CD4-positive, alpha-beta T cell (primary cell): ENCODE data around the gene ERFE. TPM values are rescaled to one million over a fixed set of nuclear protein-coding genes. Genes with fewer than 3 reads are reported as not detected.

Experiments used
- ATAC-seq: fragments of 200-7000 bp; cut with Tn5 transposase; one replicate; pipeline ENCODE4 v1.10.0; 2022; ENCODE audit warnings: mild to moderate bottlenecking; ENCODE audit not compliant: poor library complexity
- CTCF ChIA-PET: fragments of 350-600 bp; sonication (Branson Sonifier 250); formaldehyde crosslinking; loops from one replicate; lab custom pipeline; 2021; ENCODE audit warnings: antibody characterized with exemption, inconsistent platforms; lab: Charles Lee
- POLR2A ChIA-PET: fragments of 350-600 bp; sonication (Branson Sonifier 250); formaldehyde crosslinking; loops from one replicate; lab custom pipeline; 2021; ENCODE audit warnings: antibody characterized with exemption, inconsistent platforms; lab: Charles Lee
- DNase-seq, 14 experiments: peaks; one replicate each; pipeline ENCODE4 v3.0.0-alpha.2; 2013 to 2020; ENCODE audit warnings: mixed read lengths in 2 of 14
- H3K27ac ChIP-seq, 2 donors: one replicate each; pipeline versions ENCODE4 v1.5.1 to v1.7.0; 2013; ENCODE audit warnings: low read length in 2 of 2, low read depth in 1 of 2, mild to moderate bottlenecking in 1 of 2
- H3K27me3 ChIP-seq, 2 experiments: 1 replicate in 1 of 2; 2 replicates in 1 of 2; pipeline versions ENCODE4 v1.6.1 to v1.7.0; 2013; ENCODE audit warnings: low read length in 2 of 2, control low read depth in 1 of 2, mild to moderate bottlenecking in 1 of 2, moderate library complexity in 1 of 2; ENCODE audit not compliant: insufficient read depth in 2 of 2, control insufficient read depth in 1 of 2
- H3K36me3 ChIP-seq: one replicate; pipeline ENCODE4 v1.6.1; 2013; ENCODE audit warnings: low read length, control low read depth; ENCODE audit not compliant: insufficient read depth
- H3K4me1 ChIP-seq: one replicate; pipeline ENCODE4 v1.6.1; 2013; ENCODE audit warnings: low read length, control low read depth; ENCODE audit not compliant: insufficient read depth
- H3K4me3 ChIP-seq: one replicate; pipeline ENCODE4 v1.5.1; 2013; ENCODE audit warnings: mild to moderate bottlenecking, low read length, moderate library complexity
- H3K9me3 ChIP-seq, 2 experiments: 1 replicate in 1 of 2; 2 replicates in 1 of 2; pipeline versions ENCODE4 v1.6.1 to v1.7.0; 2013; ENCODE audit warnings: low read length in 2 of 2, mild to moderate bottlenecking in 2 of 2, control low read depth in 1 of 2, moderate library complexity in 1 of 2; ENCODE audit not compliant: control insufficient read depth in 1 of 2, insufficient read depth in 1 of 2
- H3K27ac Mint-ChIP-seq: one replicate; pipeline ENCODE4 v1.8.0; 2020; ENCODE audit warnings: mixed read lengths
- H3K27me3 Mint-ChIP-seq: one replicate; pipeline ENCODE4 v1.8.0; 2021; ENCODE audit warnings: mixed read lengths
- H3K36me3 Mint-ChIP-seq: one replicate; pipeline ENCODE4 v1.8.0; 2021; ENCODE audit warnings: low read depth, mixed read lengths
- H3K4me1 Mint-ChIP-seq: one replicate; pipeline ENCODE4 v1.8.0; 2021; ENCODE audit warnings: low read depth, mixed read lengths
- H3K4me3 Mint-ChIP-seq: one replicate; pipeline ENCODE4 v1.8.0; 2020; ENCODE audit warnings: mild to moderate bottlenecking, mixed read lengths
- H3K9me3 Mint-ChIP-seq: one replicate; pipeline ENCODE4 v1.8.0; 2020; ENCODE audit warnings: mixed read lengths
- intact Hi-C, 2 experiments: fragments of 100-400 bp; cut with DNase I in 1 of 2; cut with micrococcal nuclease in 1 of 2; formaldehyde crosslinking; loops; one replicate each; pipeline versions ENCODE4 v1.15.1 to v1.9.0; 2023 to 2025; cut with DNase I, micrococcal nuclease
- polyA plus RNA-seq, 2 donors: library from polyadenylated mRNA; unstranded; fragments of 120-200 nt; gene quantifications; one replicate each; pipeline ENCODE4 v1.2.1, GENCODE V29; 2013
- total RNA-seq, 174 experiments: library from RNA in 2 of 174; stranded (reverse) in 2 of 174; gene quantifications; one replicate each; pipeline ENCODE4 v1.2.3 and lab custom pipeline; 2021 to 2026
- TF ChIP-seq, protein P1 (sequence below): fragments of 200-600 bp; IDR thresholded peaks from one replicate; pipeline ENCODE4 v1.8.0; 2022; ENCODE audit warnings: antibody characterized with exemption, mild to moderate bottlenecking

The ERFE gene, protein sequence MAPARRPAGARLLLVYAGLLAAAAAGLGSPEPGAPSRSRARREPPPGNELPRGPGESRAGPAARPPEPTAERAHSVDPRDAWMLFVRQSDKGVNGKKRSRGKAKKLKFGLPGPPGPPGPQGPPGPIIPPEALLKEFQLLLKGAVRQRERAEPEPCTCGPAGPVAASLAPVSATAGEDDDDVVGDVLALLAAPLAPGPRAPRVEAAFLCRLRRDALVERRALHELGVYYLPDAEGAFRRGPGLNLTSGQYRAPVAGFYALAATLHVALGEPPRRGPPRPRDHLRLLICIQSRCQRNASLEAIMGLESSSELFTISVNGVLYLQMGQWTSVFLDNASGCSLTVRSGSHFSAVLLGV
- total RNA-seq (not detected), total RNA-seq (lab: John Stamatoyannopoulos, UW) (0 to 0.54 (median 0) reads per million in 172 experiments)
- not detected for polyA plus RNA-seq (2013, experiment 1 of 2)
- polyA plus RNA-seq (2013, experiment 2 of 2) = 0.33 TPM

DNA sequence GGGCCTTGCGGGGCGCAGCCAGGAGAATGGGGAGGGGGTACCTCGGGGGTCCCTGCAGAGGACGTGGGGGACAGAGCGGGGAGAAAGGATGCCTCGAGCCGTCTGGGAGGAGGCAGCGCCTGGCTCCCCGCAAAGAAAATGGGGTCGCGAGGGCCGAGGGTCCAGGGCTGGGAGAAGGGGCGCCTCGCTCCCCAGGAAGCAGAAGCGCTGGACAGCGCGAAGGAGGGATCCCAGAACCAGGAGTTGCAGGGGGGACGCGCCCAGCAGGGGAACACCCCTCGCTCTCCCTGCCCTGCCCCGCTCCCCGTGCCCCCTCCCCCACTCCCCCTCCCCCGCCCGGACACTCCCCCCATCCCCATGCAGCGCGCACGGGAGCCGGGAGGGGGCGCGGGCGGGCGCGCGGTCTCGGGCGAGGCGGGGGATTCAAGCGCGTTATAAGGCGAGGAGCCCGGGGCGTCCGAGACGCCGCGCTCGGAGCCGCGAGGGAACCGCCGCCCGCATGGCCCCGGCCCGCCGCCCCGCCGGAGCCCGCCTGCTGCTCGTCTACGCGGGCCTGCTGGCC, at the start of gene ERFE:
TSS of gene ERFE (plus strand) at position 462 of the 562 bp plus-strand sequence. CDS start at position 500, 38 bp downstream.
- ChIA-PET CTCF (no interaction called here), POLR2A (no interaction called here)
- intact Hi-C loops = no loop called here
- H3K27ac Mint-ChIP-seq = no peak within 1 kb of the TSS
- H3K36me3 Mint-ChIP-seq = no peaks in the 10 kb centered on the region
- Histone ChIP-seq H3K27me3 (peaks cover 23 to 36% of the 10 kb centered on the region in 2 experiments), H3K36me3 (no peaks in the 10 kb centered on the region), H3K4me3 (no peak within 1 kb of the TSS), H3K4me1 (peaks cover 18% of the 10 kb centered on the region), H3K9me3 (peaks cover 0 to 11% of the 10 kb centered on the region in 2 experiments), H3K27ac (no peak within 1 kb of the TSS)
- no peaks in the 10 kb centered on the region for H3K9me3 Mint-ChIP-seq
- ATAC-seq (peak; percentile 84), DNase-seq (peak in 12 of 14 experiments; percentile 14 to 73 (median 30))
- H3K27me3 Mint-ChIP-seq = peaks cover 34% of the 10 kb centered on the region
- H3K4me1 Mint-ChIP-seq = peaks cover 13% of the 10 kb centered on the region
- TF ChIP-seq, protein P1, sequence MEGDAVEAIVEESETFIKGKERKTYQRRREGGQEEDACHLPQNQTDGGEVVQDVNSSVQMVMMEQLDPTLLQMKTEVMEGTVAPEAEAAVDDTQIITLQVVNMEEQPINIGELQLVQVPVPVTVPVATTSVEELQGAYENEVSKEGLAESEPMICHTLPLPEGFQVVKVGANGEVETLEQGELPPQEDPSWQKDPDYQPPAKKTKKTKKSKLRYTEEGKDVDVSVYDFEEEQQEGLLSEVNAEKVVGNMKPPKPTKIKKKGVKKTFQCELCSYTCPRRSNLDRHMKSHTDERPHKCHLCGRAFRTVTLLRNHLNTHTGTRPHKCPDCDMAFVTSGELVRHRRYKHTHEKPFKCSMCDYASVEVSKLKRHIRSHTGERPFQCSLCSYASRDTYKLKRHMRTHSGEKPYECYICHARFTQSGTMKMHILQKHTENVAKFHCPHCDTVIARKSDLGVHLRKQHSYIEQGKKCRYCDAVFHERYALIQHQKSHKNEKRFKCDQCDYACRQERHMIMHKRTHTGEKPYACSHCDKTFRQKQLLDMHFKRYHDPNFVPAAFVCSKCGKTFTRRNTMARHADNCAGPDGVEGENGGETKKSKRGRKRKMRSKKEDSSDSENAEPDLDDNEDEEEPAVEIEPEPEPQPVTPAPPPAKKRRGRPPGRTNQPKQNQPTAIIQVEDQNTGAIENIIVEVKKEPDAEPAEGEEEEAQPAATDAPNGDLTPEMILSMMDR = peak; percentile 22
- peak within 1 kb of the TSS; percentile 62 for H3K4me3 Mint-ChIP-seq

DNA sequence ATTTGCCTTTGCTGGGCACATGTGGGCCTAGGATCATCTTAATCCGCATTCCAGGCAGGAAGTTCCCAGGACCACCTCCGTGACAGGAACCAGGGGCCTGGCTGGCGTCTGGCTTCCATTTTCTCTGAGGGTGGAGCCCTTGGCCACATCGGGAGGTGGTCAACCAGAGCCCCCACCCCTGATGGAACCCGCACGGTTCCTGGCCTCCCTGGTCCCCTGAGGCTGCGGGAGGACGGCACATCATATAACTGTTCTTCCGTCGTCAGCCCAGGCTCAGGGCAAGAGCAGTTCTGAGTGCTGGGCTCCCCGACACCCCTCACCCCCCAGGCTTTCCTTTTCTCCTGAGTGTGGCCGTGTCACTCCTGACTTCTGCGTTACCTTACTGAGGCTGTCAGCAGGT, 45.2 kb upstream of the ERFE start:
- no peaks in the 10 kb centered on the region for H3K36me3 Mint-ChIP-seq
- DNase-seq (no peak), ATAC-seq (no peak)
- H3K27ac Mint-ChIP-seq = no peak overlapping the region
- H3K27me3 Mint-ChIP-seq = peaks cover 5% of the 10 kb centered on the region
- Histone ChIP-seq H3K4me3 (no peak overlapping the region), H3K27me3 (peaks cover 3% of the 10 kb centered on the region in 2 experiments), H3K9me3 (peaks cover 9 to 27% of the 10 kb centered on the region in 2 experiments), H3K27ac (no peak overlapping the region), H3K36me3 (no peaks in the 10 kb centered on the region), H3K4me1 (peaks cover 5% of the 10 kb centered on the region)
- intact Hi-C loops = no loop called here
- no peak overlapping the region for H3K4me3 Mint-ChIP-seq
- ChIA-PET POLR2A (no interaction called here), CTCF (no interaction called here)
- no peaks in the 10 kb centered on the region for H3K9me3 Mint-ChIP-seq
- peaks cover 6% of the 10 kb centered on the region for H3K4me1 Mint-ChIP-seq
- TF ChIP-seq, protein P1 = no peak

DNA sequence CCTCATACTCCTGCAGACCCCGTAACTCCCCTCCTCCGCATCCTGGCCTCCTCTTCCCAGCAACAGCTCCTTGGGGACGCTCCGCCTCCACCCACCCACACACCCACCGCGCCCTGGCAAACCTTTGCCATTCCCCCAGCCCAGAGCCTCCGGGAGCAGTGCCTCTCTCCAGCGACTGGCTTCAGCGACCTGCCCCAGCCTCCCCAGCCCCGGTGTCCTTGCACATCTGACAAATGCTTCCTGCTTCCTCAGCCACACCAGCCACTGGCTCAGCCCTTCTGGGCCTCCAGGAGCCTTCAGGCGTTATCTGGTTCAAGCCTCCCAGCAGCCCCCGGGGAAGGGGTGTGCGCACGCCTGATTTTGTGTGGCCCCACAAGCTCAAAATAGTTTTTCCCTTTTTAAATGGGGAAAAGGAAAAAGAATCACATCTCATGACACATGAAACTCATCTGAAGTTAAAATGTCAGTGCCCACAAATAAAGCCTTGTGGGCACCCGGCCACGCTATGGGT, 44.4 kb upstream of the ERFE start:
- Histone ChIP-seq H3K36me3 (no peaks in the 10 kb centered on the region), H3K27me3 (peaks cover 3% of the 10 kb centered on the region in 2 experiments), H3K4me1 (no peaks in the 10 kb centered on the region), H3K4me3 (no peak overlapping the region), H3K27ac (no peak overlapping the region), H3K9me3 (peaks cover 9 to 27% of the 10 kb centered on the region in 2 experiments)
- TF ChIP-seq, protein P1 = no peak
- no peak overlapping the region for H3K4me3 Mint-ChIP-seq
- intact Hi-C loops = no loop called here
- ChIA-PET POLR2A (no interaction called here), CTCF (no interaction called here)
- no peak for ATAC-seq
- no peaks in the 10 kb centered on the region for H3K9me3 Mint-ChIP-seq
- DNase-seq = no peak
- peaks cover 5% of the 10 kb centered on the region for H3K27me3 Mint-ChIP-seq
- H3K36me3 Mint-ChIP-seq = no peaks in the 10 kb centered on the region
- peaks cover 2% of the 10 kb centered on the region for H3K4me1 Mint-ChIP-seq
- H3K27ac Mint-ChIP-seq = no peak overlapping the region
